K562 (cell line): ENCODE measurements around the gene FOXR2. TPM values are rescaled to one million over a fixed set of nuclear protein-coding genes. Genes with fewer than 3 reads are reported as not detected.

Experiments used
- ATAC-seq: fragments of 200-7000 bp; cut with Tn5 transposase; 3 replicates; pipeline ENCODE4 v1.9.1; 2020; ENCODE audit warnings: moderate library complexity
- BruUV-seq: library from RNA; stranded (reverse); fragments of 400-500 nt; replicated peaks from 2 replicates; lab custom pipeline; 2021; lab: Mats Ljungman, UMichigan
- CTCF ChIA-PET: fragments of 300-600 bp; formaldehyde crosslinking; extraction: SDS; loops from one replicate; lab custom pipeline; 2021; ENCODE audit warnings: low intra/inter-chr PET ratio; lab: Yijun Ruan, JAX
- POLR2A ChIA-PET: fragments of 300-600, 350-650 bp; sonication (Branson Sonifier 250); formaldehyde crosslinking; extraction: SDS; loops from one replicate; lab custom pipeline; 2021; ENCODE audit warnings: antibody characterized with exemption, inconsistent platforms; lab: Yijun Ruan, JAX
- DNase-seq, 4 experiments: peaks; one replicate each; pipeline versions ENCODE4 v3.0.0 to v3.0.0-alpha.2; 2011 to 2018; ENCODE audit warnings: low spot score in 3 of 4, mixed read lengths in 3 of 4; ENCODE audit errors: extremely low read depth in 1 of 4
- FAIRE-seq: peaks from 2 replicates; lab custom pipeline; 2011; peaks lifted over from hg19 to GRCh38; lab: Jason Lieb, UNC
- H2AFZ ChIP-seq: 2 replicates; pipeline ENCODE4 v1.6.0; 2011; ENCODE audit warnings: low read depth, low read length, control low read depth, inconsistent platforms
- H3K27ac ChIP-seq: fragments of 200-600 bp; 3 replicates; pipeline ENCODE4 v1.8.0; 2011; ENCODE audit warnings: low read depth, mild to moderate bottlenecking, control low read depth, inconsistent platforms, low read length, moderate library complexity, mixed read lengths; ENCODE audit errors: extremely low read depth
- H3K27me3 ChIP-seq, 2 experiments: fragments of 300-600 bp in 1 of 2; 2 replicates in 1 of 2; 3 replicates in 1 of 2; pipeline versions ENCODE4 v1.6.0 to v1.8.0; 2011; ENCODE audit warnings: inconsistent platforms in 2 of 2, low read length in 2 of 2, mild to moderate bottlenecking in 1 of 2, mixed read lengths in 1 of 2, moderate library complexity in 1 of 2; ENCODE audit not compliant: control insufficient read depth in 2 of 2, insufficient read depth in 2 of 2
- H3K36me3 ChIP-seq: fragments of 300-600 bp; 3 replicates; pipeline ENCODE4 v1.8.0; 2011; ENCODE audit warnings: mild to moderate bottlenecking, low read length, inconsistent platforms; ENCODE audit not compliant: control insufficient read depth, insufficient read depth
- H3K4me1 ChIP-seq, 2 experiments: fragments of 200-600 bp in 1 of 2; replicated peaks in 1 of 2; 2 replicates in 1 of 2; 3 replicates in 1 of 2; pipeline versions ENCODE4 v1.5.1 to v1.8.0; 2011; ENCODE audit warnings: inconsistent platforms in 2 of 2, low read length in 2 of 2, mild to moderate bottlenecking in 1 of 2, mixed read lengths in 1 of 2, moderate library complexity in 1 of 2; ENCODE audit not compliant: control insufficient read depth in 2 of 2, insufficient read depth in 2 of 2
- H3K4me2 ChIP-seq: 2 replicates; pipeline ENCODE4 v1.6.1; 2011; ENCODE audit warnings: low read length, control low read depth, inconsistent platforms, mixed read lengths; ENCODE audit not compliant: insufficient read depth
- H3K4me3 ChIP-seq: fragments of 200-600 bp; sonication (generic), shearing (Covaris generic); 2 replicates; pipeline ENCODE4 v1.5.1; 2016; ENCODE audit warnings: control low read depth, inconsistent platforms
- H3K79me2 ChIP-seq: fragments of 200-600 bp; 3 replicates; pipeline ENCODE4 v1.8.0; 2011; ENCODE audit warnings: low read length, inconsistent platforms; ENCODE audit not compliant: control insufficient read depth, insufficient read depth
- H3K9ac ChIP-seq, 2 experiments: 2 replicates each; pipeline versions ENCODE4 v1.6.0 to v1.6.1; 2011; ENCODE audit warnings: low read depth in 2 of 2, low read length in 2 of 2, control low read depth in 1 of 2, inconsistent platforms in 1 of 2, mild to moderate bottlenecking in 1 of 2, mixed read lengths in 1 of 2; ENCODE audit not compliant: insufficient read depth in 1 of 2
- H3K9me1 ChIP-seq: one replicate; pipeline ENCODE4 v1.6.0; 2011; ENCODE audit warnings: inconsistent platforms, mild to moderate bottlenecking, low read length, moderate library complexity; ENCODE audit not compliant: control insufficient read depth, insufficient read depth
- H3K9me3 ChIP-seq: replicated peaks from 2 replicates; pipeline ENCODE4 v1.5.1; 2011; ENCODE audit warnings: low read depth, low read length, inconsistent platforms; ENCODE audit not compliant: control insufficient read depth, insufficient read depth
- H4K20me1 ChIP-seq: replicated peaks from 2 replicates; pipeline ENCODE4 v1.6.1; 2011; ENCODE audit warnings: low read length, inconsistent platforms, mixed read lengths; ENCODE audit not compliant: control insufficient read depth, insufficient read depth
- ATF3 ChIP-seq, 2 experiments: fragments of 450-650 bp in 1 of 2; sonication (generic) in 1 of 2; formaldehyde crosslinking in 1 of 2; IDR thresholded peaks in 1 of 2; conservative IDR thresholded peaks in 1 of 2; 2 replicates each; pipeline versions ENCODE4 v1.6.1 to v1.8.1; 2016 to 2023; ENCODE audit warnings: mild to moderate bottlenecking in 2 of 2, moderate library complexity in 2 of 2, inconsistent platforms in 1 of 2, missing genetic modification reagents in 1 of 2
- DMBX1 ChIP-seq: fragments of 250-450 bp; sonication (Bioruptor Pico); IDR thresholded peaks from 2 replicates; pipeline ENCODE4 v1.8.0; 2022; ENCODE audit warnings: inconsistent platforms, mild to moderate bottlenecking, moderate library complexity, borderline replicate concordance
- WGBS: fragments of 100-300 bp; shearing (Covaris generic); methylation state at CpG from one replicate; pipeline ENCODE4 v1.1.6; 2016; ENCODE audit warnings: low coverage, mixed read lengths; ENCODE audit not compliant: insufficient coverage; ENCODE audit errors: missing lambda C conversion rate; 5-methylcytosine and 5-hydroxymethylcytosine counted together
- in situ Hi-C: fragments of 300-500 bp; cut with MboI; formaldehyde crosslinking; loops from 4 replicates; pipeline ENCODE4 v1.15.0; 2018; ENCODE audit warnings: inconsistent platforms, mixed read lengths
- intact Hi-C: fragments of 100-400 bp; cut with micrococcal nuclease; formaldehyde crosslinking; loops from 2 replicates; pipeline ENCODE4 v1.14.2; 2022
- polyA plus RNA-seq, 8 experiments: library from polyadenylated mRNA; depleted of rRNA in 4 of 8; stranded (reverse) in 5 of 8; unstranded in 3 of 8; fragments of >200 nt; fragmentation: Nextera tagmentation in 2 of 8; fragmentation: Illumina TruSeq in 1 of 8; extraction: Ambion mirVana in 2 of 8; extraction: Trizol in 1 of 8; gene quantifications; 2 replicates each; pipeline versions ENCODE4 v1.2.1 to v1.2.3, GENCODE V29; 2011 to 2014; ENCODE audit warnings: inconsistent platforms in 1 of 8, missing spikeins in 1 of 8
- small RNA-seq: library from RNA; depleted of rRNA; stranded (forward); fragments of <200 nt; gene quantifications from one replicate; pipeline ENCODE3, GENCODE V24; 2014
- total RNA-seq, 7 experiments: library from RNA; depleted of rRNA in 6 of 7; stranded (reverse); fragments of >200 nt in 6 of 7; fragmentation: Illumina TruSeq in 2 of 7; extraction: Trizol in 2 of 7; gene quantifications; 2 replicates each; pipeline versions ENCODE4 v1.2.1 to v1.2.3, GENCODE V29; 2011 to 2021; ENCODE audit warnings: low replicate concordance in 1 of 7

Gene FOXR2
- total and polyA plus RNA-seq, 9 of the 15 experiments (the other 6 are each of a cell fraction or from before 2014, with no cell fraction given) = 0.03 to 0.40 (median 0.25) TPM; not detected in 2

GRCh38 chrX:55668084-55668483, 44.9 kb downstream of the FOXR2 start:
- BruUV-seq = no TSS peak

More at GRCh38 chrX:55668084-55668483, 44.9 kb downstream of the FOXR2 start:
- Histone ChIP-seq H3K36me3 (no peaks in the 10 kb centered on the region), H2AFZ (no peak overlapping the region), H3K4me1 (no peaks in the 10 kb centered on the region), H3K9me1 (no peaks in the 10 kb centered on the region), H3K4me3 (no peak overlapping the region), H3K4me2 (no peak overlapping the region), H4K20me1 (no peaks in the 10 kb centered on the region), H3K79me2 (no peaks in the 10 kb centered on the region), H3K27me3 (no peaks in the 10 kb centered on the region), H3K9ac (no peak overlapping the region), H3K9me3 (no peaks in the 10 kb centered on the region), H3K27ac (no peak overlapping the region)
- no peak for ATAC-seq
- intact Hi-C loops = no loop called here
- WGBS = 0% methylated on average over 1 of the region's 1 CpG
- TF ChIP-seq ATF3 (IDR thresholded peaks at IDR 0.05) = peak; percentile 13; the same call in 1 of the 2 replicates
- no peak for TF ChIP-seq ATF3 (CRISPR knock-in tag; conservative IDR thresholded peaks at IDR 0.05)
- no peak for TF ChIP-seq DMBX1 (CRISPR knock-in tag)
- DNase-seq = no peak
- POLR2A ChIA-PET = no interaction called here
- FAIRE-seq = no peak
- in situ Hi-C loops = no loop called here
- CTCF ChIA-PET = no interaction called here

Small RNA genes within 50 kb of the gene (small RNA-seq; reads per million reads assigned to genes)
- gene RF00019 = not detected

Other genes with a start within 250 kb of the FOXR2 start
- gene MAGEH1, start 171.3 kb upstream of the FOXR2 start, total RNA-seq (2014; rRNA removed) = 9.2 and 13.6 TPM in 2 replicates
- 8.8 TPM in 2 replicates for gene MAGEH1, start 171.3 kb upstream of the FOXR2 start, total RNA-seq (2014; rRNA removed; fragmentation: Illumina TruSeq; extraction: Trizol)
- gene MAGEH1, start 171.3 kb upstream of the FOXR2 start, total RNA-seq (2015; rRNA removed; fragmentation: Illumina TruSeq; extraction: Trizol) = 8.6 and 9.6 TPM in 2 replicates
- gene MAGEH1, start 171.3 kb upstream of the FOXR2 start, total RNA-seq (2021) = 7.3 and 7.5 TPM in 2 replicates
- 11.2 and 13.5 TPM in 2 replicates for gene MAGEH1, start 171.3 kb upstream of the FOXR2 start, polyA plus RNA-seq (2011; rRNA removed)
- gene MAGEH1, start 171.3 kb upstream of the FOXR2 start, polyA plus RNA-seq (2014; fragmentation: Illumina TruSeq; extraction: Trizol) = 9.0 and 9.4 TPM in 2 replicates
- gene MAGEH1, start 171.3 kb upstream of the FOXR2 start, polyA plus RNA-seq (2014; fragmentation: Nextera tagmentation; extraction: Ambion mirVana) = 1 to 10 TPM; 3.7 to 4.1 TPM
- 12.9 and 14.9 TPM in 2 replicates for gene MAGEH1, start 171.3 kb upstream of the FOXR2 start, polyA plus RNA-seq (2014; rRNA removed)
- 0.95 and 1.2 TPM in 2 replicates for gene USP51, start 133.6 kb upstream of the FOXR2 start, total RNA-seq (2014; rRNA removed)
- gene USP51, start 133.6 kb upstream of the FOXR2 start, total RNA-seq (2014; rRNA removed; fragmentation: Illumina TruSeq; extraction: Trizol) = 1.3 and 1.6 TPM in 2 replicates
- gene USP51, start 133.6 kb upstream of the FOXR2 start, total RNA-seq (2015; rRNA removed; fragmentation: Illumina TruSeq; extraction: Trizol) = 3.8 and 3.9 TPM in 2 replicates
- 1.8 and 2.0 TPM in 2 replicates for gene USP51, start 133.6 kb upstream of the FOXR2 start, total RNA-seq (2021)
- 3.0 and 3.5 TPM in 2 replicates for gene USP51, start 133.6 kb upstream of the FOXR2 start, polyA plus RNA-seq (2011; rRNA removed)
- gene USP51, start 133.6 kb upstream of the FOXR2 start, polyA plus RNA-seq (2014; fragmentation: Illumina TruSeq; extraction: Trizol) = 1.1 and 1.6 TPM in 2 replicates
- gene USP51, start 133.6 kb upstream of the FOXR2 start, polyA plus RNA-seq (2014; fragmentation: Nextera tagmentation; extraction: Ambion mirVana) = under 1 TPM; 0.59 to 0.96 TPM
- 0.77 and 0.93 TPM in 2 replicates for gene USP51, start 133.6 kb upstream of the FOXR2 start, polyA plus RNA-seq (2014; rRNA removed)
- 8.6 and 10.4 TPM in 2 replicates for gene RRAGB, start 94.3 kb downstream of the FOXR2 start, total RNA-seq (2014; rRNA removed)
- 9.1 and 9.7 TPM in 2 replicates for gene RRAGB, start 94.3 kb downstream of the FOXR2 start, total RNA-seq (2014; rRNA removed; fragmentation: Illumina TruSeq; extraction: Trizol)
- gene RRAGB, start 94.3 kb downstream of the FOXR2 start, total RNA-seq (2015; rRNA removed; fragmentation: Illumina TruSeq; extraction: Trizol) = 8.9 and 11.1 TPM in 2 replicates
- 5.6 and 6.7 TPM in 2 replicates for gene RRAGB, start 94.3 kb downstream of the FOXR2 start, total RNA-seq (2021)
- 15.6 and 19.7 TPM in 2 replicates for gene RRAGB, start 94.3 kb downstream of the FOXR2 start, polyA plus RNA-seq (2011; rRNA removed)
- gene RRAGB, start 94.3 kb downstream of the FOXR2 start, polyA plus RNA-seq (2014; fragmentation: Illumina TruSeq; extraction: Trizol) = 6.3 and 7.5 TPM in 2 replicates
- 1 to 10 TPM; 7.9 to 8.5 TPM for gene RRAGB, start 94.3 kb downstream of the FOXR2 start, polyA plus RNA-seq (2014; fragmentation: Nextera tagmentation; extraction: Ambion mirVana)
- gene RRAGB, start 94.3 kb downstream of the FOXR2 start, polyA plus RNA-seq (2014; rRNA removed) = 9.3 and 13.5 TPM in 2 replicates